ENCODE results near the gene TSPAN33.
A peak's percentile ranks its signal among the peaks of the same experiment; 100 is the strongest.

The TSPAN33 gene

DNA sequence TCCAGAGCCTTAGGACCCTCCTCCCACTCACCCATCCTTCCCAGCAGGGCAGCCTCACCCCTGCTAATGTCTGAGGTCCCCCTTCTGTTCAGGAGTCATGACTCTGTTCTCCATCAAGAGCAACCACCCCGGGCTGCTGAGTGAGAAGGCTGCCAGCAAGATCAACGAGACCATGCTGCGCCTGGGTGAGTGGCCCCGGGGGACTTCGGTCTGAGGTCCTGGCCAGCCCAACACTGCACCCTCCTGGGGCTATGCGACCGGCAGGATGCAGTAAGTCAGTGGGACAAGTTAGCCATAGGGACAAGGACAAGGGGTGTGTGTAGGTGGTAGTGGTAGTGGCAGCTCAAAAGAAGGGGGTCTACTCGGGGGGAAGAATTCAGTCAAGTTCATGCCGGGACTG, 64.2 kb downstream of the TSPAN33 start:
- TF ChIP-seq, protein P1, sequence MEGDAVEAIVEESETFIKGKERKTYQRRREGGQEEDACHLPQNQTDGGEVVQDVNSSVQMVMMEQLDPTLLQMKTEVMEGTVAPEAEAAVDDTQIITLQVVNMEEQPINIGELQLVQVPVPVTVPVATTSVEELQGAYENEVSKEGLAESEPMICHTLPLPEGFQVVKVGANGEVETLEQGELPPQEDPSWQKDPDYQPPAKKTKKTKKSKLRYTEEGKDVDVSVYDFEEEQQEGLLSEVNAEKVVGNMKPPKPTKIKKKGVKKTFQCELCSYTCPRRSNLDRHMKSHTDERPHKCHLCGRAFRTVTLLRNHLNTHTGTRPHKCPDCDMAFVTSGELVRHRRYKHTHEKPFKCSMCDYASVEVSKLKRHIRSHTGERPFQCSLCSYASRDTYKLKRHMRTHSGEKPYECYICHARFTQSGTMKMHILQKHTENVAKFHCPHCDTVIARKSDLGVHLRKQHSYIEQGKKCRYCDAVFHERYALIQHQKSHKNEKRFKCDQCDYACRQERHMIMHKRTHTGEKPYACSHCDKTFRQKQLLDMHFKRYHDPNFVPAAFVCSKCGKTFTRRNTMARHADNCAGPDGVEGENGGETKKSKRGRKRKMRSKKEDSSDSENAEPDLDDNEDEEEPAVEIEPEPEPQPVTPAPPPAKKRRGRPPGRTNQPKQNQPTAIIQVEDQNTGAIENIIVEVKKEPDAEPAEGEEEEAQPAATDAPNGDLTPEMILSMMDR (IDR thresholded peaks at IDR 0.05; ENCODE audit: low read depth, low read length, missing control alignments), result no peak
- DNase-seq (ENCODE audit: extremely low read depth, low read depth), result no peak
- no peak overlapping the region for H3K4me3 ChIP-seq (replicated peaks; ENCODE audit: low read depth, low read length)

DNA sequence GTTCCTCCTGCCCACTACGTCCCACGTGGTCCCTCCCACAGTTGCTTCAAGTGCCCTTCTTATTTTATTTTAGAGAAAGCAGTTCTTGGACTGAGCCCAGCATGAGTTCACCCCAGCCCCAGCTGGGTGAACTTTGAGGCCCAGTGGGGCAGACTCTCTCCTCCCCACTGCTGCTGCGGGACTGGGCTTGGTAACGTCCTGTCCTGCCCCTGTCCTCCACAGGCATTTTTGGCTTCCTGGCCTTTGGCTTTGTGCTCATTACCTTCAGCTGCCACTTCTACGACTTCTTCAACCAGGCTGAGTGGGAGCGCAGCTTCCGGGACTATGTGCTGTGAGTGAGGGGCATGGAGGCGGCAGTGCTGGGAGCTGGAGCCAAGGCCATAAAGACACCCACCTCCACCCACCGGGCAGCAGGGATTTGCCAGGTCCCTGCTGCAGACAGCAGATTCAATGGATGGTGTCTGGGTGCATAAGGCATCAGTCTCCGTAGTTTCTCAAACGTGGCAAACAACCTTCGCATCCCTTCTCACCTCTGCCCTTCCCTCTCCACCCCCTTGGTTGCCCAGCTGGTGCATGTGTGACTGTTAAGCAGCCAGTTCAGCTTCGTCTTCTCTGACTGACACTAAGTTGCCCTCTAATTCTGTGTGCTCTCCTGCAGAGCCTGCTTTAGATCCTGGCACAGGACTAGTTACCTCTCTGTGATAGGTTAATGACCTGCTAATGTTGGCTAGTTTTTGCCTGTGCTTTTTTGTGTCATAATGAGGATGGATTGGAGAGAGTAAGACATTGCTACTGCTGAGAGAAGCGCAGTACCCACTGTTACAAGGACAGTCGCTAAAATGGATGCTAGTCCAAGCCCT, 64.8 kb downstream of the TSPAN33 start:
- no peak for DNase-seq (ENCODE audit: extremely low read depth, low read depth)
- TF ChIP-seq, protein P1 (IDR thresholded peaks at IDR 0.05; ENCODE audit: low read depth, low read length, missing control alignments), result no peak
- H3K4me3 ChIP-seq (replicated peaks; ENCODE audit: low read depth, low read length), result no peak overlapping the region

DNA sequence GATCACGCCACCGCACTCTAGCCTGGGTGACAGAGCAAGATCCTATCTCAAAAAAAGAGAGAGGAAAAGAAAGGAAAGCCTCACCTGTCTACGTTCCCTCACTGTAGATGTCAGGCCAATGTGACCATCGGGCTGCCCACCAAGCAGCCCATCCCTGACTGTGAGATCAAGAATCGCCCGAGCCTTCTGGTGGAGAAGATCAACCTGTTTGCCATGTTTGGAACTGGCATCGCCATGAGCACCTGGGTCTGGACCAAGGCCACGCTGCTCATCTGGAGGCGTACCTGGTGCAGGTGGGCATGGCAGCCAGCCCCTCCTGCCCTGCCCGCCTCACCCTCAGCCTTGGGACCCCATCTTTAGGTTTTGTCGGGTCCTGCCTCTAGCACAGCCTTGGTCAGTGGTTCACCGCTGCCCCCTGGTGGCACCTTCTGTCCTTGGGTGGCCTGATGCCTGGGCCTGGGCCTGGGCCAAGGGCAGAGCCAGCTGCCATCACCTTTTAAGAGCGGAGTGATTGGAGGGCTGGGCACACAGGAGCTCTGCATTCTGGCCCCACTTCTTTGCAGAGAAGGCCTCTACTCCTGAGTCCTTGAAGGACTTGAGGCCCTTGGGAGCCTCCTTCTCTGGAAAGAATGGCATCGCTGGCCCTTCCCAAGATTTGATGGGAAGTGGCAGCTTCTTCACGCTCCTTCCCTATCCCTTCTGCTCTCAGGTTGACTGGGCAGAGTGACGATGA, 65.9 kb downstream of the TSPAN33 start:
- H3K4me3 ChIP-seq (replicated peaks; ENCODE audit: low read depth, low read length), result no peak overlapping the region
- TF ChIP-seq, protein P1 (IDR thresholded peaks at IDR 0.05; ENCODE audit: low read depth, low read length, missing control alignments), result peak; percentile 86
- DNase-seq (ENCODE audit: extremely low read depth, low read depth), result no peak

DNA sequence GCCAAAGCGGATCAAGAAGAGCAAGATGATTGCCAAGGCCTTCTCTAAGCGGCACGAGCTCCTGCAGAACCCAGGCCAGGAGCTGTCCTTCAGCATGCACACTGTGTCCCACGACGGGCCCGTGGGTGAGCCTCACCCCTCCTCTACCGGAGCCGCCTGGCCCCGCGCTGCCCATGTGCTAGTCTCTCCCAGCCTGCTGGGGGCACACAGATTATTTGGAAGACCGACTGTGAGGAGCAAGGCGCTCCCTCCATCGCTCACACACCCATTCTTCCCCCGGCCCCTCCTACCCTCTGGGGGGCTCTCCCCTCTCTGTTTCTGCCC, 66.4 kb downstream of the TSPAN33 start:
- DNase-seq (ENCODE audit: extremely low read depth, low read depth), result no peak
- TF ChIP-seq, protein P1 (IDR thresholded peaks at IDR 0.05; ENCODE audit: low read depth, low read length, missing control alignments), result no peak

DNA sequence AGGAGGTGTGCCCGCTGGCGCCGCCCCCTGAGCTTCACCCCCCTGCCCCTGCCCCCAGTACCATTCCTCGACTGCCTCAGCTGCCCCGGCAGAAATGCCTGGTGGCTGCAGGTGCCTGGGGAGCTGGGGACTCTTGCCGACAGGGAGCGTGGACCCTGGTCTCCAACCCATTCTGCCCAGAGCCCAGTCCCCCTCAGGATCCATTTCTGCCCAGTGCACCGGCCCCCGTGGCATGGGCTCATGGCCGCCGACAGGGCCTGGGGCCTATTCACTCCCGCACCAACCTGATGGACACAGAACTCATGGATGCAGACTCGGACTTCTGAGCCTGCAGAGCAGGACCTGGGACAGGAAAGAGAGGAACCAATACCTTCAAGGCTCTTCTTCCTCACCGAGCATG, 67.6 kb downstream of the TSPAN33 start:
- DNase-seq (ENCODE audit: extremely low read depth, low read depth), result no peak
- H3K4me3 ChIP-seq (replicated peaks; ENCODE audit: low read depth, low read length), result no peak overlapping the region
- TF ChIP-seq, protein P1 (IDR thresholded peaks at IDR 0.05; ENCODE audit: low read depth, low read length, missing control alignments), result no peak

More for the DNA sequence above, 66.4 kb downstream of the TSPAN33 start:
- H3K4me3 ChIP-seq (replicated peaks; ENCODE audit: low read depth, low read length), result no peak overlapping the region

DNA sequence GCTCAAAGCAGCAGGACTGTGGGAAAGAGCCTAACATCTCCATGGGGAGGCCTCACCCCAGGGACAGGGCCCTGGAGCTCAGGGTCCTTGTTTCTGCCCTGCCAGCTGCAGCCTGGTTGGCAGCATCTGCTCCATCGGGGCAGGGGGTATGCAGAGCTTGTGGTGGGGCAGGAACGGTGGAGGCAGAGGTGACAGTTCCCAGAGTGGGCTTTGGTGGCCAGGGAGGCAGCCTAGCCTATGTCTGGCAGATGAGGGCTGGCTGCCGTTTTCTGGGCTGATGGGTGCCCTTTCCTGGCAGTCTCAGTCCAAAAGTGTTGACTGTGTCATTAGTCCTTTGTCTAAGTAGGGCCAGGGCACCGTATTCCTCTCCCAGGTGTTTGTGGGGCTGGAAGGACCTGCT, 68.1 kb downstream of the TSPAN33 start:
- no peak for DNase-seq (ENCODE audit: extremely low read depth, low read depth)
- TF ChIP-seq, protein P1 (IDR thresholded peaks at IDR 0.05; ENCODE audit: low read depth, low read length, missing control alignments), result no peak
- no peak overlapping the region for H3K4me3 ChIP-seq (replicated peaks; ENCODE audit: low read depth, low read length)

Data from HFF-Myc (cell line).